Endothelial cell of umbilical vein (primary cell): ENCODE measurements around the gene JCAD.

Experiments
- EZH2 ChIP-seq: IDR thresholded peaks from 2 replicates; pipeline ENCODE4 v1.6.1; 2012; ENCODE audit warnings: borderline replicate concordance, low read depth, mild to moderate bottlenecking, moderate library complexity, low read length, inconsistent platforms; ENCODE audit not compliant: severe bottlenecking
- JUN ChIP-seq: IDR thresholded peaks from 2 replicates; pipeline ENCODE4 v1.6.1; 2011; ENCODE audit warnings: borderline replicate concordance, low read depth; ENCODE audit not compliant: insufficient read length, insufficient read depth
- POLR2A ChIP-seq: IDR thresholded peaks from 2 replicates; pipeline ENCODE4 v1.6.1; 2012; ENCODE audit warnings: low read depth, mild to moderate bottlenecking, control low read depth, low read length
- TF ChIP-seq, protein P1 (sequence below), 2 donors: IDR thresholded peaks; 1 replicate in 1 of 2; 2 replicates in 1 of 2; pipeline ENCODE4 v1.5.1; 2011; ENCODE audit warnings: low read length in 2 of 2, mild to moderate bottlenecking in 2 of 2, moderate library complexity in 2 of 2, control low read depth in 1 of 2, inconsistent platforms in 1 of 2, low read depth in 1 of 2; ENCODE audit not compliant: insufficient read depth in 1 of 2; ENCODE audit errors: extremely low read depth in 1 of 2
- TF ChIP-seq, protein P2 (sequence below): IDR thresholded peaks from 2 replicates; pipeline ENCODE4 v1.6.1; 2011; ENCODE audit not compliant: insufficient read depth, insufficient read length

DNA sequence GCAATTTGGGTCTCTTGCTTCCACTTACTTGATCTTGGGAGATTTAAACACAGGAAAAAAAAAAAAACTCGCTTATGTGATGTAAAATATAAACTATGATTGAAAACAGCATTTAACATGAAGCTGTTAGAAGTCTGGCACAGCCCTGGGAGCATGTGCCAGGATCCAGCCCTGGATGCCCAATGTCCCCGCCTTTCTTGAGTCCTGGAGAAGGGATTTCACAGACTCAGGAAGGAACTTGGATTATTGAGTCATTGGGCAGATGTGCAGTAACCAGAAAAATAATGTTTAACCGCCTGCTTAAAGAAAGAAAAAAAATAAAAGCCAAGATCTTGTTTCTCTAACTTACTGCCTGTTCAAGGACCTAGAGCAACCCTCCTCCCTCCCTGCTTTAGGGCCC, 3.7 kb upstream of the JCAD start:
- TF ChIP-seq, protein P1, sequence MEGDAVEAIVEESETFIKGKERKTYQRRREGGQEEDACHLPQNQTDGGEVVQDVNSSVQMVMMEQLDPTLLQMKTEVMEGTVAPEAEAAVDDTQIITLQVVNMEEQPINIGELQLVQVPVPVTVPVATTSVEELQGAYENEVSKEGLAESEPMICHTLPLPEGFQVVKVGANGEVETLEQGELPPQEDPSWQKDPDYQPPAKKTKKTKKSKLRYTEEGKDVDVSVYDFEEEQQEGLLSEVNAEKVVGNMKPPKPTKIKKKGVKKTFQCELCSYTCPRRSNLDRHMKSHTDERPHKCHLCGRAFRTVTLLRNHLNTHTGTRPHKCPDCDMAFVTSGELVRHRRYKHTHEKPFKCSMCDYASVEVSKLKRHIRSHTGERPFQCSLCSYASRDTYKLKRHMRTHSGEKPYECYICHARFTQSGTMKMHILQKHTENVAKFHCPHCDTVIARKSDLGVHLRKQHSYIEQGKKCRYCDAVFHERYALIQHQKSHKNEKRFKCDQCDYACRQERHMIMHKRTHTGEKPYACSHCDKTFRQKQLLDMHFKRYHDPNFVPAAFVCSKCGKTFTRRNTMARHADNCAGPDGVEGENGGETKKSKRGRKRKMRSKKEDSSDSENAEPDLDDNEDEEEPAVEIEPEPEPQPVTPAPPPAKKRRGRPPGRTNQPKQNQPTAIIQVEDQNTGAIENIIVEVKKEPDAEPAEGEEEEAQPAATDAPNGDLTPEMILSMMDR (IDR thresholded peaks at IDR 0.05; ENCODE audit: extremely low read depth in 1 of 2, insufficient read depth in 1 of 2, low read depth in 1 of 2, low read length in 2 of 2) = no peak
- TF ChIP-seq JUN (peak; percentile 61), POLR2A (peak; percentile 27), EZH2 (no peak)
- TF ChIP-seq, protein P2, sequence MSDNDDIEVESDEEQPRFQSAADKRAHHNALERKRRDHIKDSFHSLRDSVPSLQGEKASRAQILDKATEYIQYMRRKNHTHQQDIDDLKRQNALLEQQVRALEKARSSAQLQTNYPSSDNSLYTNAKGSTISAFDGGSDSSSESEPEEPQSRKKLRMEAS = no peak
